HG02642 (cell line): ENCODE measurements around the gene GNG13.
"Not testable (repeated sequence)": the region's sequence is repeated elsewhere in the genome, so short reads cannot be mapped to it uniquely, and the experiment has no call there.

Experiments used
- ATAC-seq: cut with Tn5 transposase; IDR thresholded peaks from one replicate; pipeline ENCODE4 v1.9.1; 2021; ENCODE audit warnings: mild to moderate bottlenecking; ENCODE audit not compliant: unreplicated experiment, poor library complexity

GNG13 gene, protein sequence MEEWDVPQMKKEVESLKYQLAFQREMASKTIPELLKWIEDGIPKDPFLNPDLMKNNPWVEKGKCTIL

DNA sequence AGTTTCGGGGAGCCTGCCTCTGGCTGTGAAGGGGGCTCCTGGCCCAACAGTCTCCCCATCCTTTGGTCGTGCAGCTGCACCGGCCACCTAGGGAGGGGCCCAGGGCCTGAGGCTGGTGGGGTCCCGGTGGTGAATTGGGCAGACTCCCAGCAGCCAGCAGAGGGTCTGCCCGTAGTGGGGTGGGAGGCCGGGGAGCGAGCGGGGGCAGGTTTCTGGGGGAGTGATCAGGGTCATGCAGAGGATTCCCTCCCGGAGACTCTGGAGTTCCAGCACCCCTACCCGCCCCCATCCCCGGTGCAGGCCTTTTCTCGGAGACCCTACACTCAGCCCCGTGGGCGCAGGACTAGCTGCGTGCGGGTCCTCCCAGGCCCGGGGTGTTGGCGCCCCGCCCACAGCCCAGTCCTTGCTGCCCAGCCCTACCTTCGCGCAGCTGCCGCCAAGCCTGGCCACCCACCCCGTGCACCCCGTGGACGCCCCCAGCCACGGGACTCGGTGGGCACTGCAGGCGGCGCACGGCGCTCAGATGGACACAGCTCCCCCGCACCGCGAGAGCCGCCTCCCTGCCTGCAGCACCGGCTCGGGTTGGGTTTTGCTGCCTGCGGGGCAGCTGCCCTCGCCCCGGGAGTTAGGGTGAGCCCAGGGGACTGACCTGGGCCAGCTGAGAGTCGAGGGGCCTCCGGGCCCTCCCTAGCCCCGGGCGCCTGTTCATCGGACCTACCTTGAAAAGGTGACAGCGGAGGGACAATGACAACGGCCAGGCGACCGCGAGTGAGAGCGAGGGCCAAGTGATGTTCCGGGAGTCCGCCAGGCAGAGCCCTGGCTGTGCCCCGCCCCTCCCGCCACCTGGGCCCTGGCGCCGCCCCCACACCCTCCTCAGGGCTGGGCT, at the start of gene GNG13:
GNG13 (minus strand) TSS at position 787 of the 886 bp plus-strand sequence. CDS start 1,657 bp downstream, outside the sequence.
- no peak for ATAC-seq

DNA sequence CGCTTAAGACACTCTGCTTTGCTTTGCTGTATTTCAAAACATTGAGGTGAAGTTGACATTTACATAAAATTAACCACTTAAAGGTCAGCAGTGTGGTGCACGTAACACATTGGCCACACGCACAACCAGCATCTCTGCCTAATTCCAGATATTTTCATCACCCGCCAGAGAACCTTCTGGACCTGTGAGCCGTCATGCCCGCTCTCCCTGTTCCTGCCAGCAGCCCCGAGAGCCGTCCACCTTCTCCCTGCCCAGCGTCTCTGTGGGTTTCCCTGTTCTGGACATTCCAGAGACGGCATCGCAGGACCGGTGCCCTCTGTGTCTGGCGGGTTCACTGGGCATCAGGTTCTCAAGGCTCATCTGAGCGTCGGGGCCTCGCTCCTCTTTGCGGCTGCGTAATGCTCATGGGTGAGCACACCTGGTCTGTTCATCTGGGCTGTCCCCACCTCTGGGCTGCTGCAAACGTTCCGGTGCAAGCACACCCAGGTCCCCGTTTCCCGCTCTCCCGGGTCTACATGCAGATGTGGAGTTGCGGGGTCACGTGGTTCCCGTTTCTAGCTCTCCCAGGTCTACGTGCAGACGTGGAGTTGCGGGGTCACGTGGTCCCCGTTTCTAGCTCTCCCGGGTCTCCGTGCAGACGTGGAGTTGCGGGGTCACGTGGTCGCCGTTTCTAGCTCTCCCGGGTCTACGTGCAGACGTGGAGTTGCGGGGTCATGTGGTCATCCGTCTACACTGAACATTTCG, 48.1 kb upstream of the GNG13 start:
- no peak for ATAC-seq

DNA sequence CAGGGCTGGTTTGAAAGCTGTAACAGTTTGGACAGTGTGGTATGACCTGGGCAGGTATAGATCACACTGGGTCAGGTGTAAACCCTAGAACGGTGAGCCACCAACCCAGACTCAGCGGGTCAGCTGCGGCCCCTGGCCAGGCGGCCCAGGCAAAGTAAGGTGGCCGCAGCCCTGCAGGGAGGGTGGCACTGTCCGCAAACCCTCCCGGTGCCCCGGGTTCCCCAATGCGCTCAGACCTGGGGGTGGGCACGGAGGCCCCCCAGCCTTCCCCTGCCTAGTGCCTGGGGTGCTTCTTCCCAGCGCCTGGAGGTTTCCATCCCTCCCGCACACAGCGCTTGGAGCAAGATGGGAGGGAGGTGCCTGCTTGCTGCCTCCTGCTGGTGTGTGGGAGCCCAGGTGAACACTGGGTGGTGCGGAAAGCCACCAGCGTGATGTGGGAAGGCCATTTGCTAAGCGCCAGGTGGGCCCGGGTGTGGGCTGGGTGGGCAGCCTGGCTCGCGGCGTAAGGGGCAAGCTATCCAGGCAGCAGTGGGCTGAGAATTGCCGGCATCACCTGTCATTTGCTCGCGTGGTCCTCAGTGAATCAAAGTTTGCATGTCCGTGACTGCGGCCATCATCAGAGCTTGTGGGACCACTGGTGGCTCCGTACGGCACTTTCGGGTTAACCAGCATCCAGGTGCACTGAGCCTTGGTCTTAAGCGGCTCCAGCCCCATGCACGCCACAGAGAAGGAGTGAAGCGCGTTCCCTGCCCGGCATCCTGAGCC, 47.3 kb upstream of the GNG13 start:
- no peak for ATAC-seq

DNA sequence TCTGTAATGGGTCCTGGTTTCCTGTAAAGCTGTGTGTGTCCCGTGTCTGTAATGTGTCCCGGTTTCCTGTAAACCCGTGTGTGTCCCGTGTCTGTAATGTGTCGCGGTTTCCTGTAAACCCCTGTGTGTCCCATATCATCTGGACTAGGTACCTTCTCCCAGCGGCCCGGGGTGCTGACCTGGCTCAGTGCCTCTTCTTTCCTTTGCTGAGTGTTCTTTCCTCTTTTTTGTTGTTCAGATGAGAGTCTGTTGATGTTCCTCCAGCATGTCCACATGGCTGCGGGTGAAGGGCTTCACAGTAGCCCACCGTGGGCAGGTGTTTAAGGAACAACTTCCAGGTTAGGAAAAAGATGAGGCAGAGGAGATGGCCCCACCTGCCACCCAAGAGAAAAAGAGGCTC, 46.6 kb upstream of the GNG13 start:
- ATAC-seq, result no peak

DNA sequence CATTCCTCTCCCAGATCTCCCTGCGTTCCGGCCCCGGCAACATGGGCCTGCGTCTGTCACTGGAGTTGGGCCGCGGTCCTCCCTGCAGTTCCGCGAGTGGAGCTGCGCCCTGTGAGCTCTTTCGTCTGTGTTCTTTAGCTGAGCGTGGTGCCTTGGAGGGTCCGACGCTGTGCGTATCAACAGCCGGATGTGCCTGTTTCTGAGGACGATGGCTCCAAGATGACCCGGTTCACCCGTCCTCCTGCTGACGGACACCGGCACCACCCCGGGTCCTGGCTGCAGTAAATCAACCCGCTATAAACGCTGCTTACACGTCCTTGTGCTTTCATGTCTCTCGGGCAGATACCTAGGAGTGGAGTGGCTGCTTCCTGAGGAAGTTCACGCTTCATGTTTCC, 44.8 kb upstream of the GNG13 start:
- no peak for ATAC-seq

DNA sequence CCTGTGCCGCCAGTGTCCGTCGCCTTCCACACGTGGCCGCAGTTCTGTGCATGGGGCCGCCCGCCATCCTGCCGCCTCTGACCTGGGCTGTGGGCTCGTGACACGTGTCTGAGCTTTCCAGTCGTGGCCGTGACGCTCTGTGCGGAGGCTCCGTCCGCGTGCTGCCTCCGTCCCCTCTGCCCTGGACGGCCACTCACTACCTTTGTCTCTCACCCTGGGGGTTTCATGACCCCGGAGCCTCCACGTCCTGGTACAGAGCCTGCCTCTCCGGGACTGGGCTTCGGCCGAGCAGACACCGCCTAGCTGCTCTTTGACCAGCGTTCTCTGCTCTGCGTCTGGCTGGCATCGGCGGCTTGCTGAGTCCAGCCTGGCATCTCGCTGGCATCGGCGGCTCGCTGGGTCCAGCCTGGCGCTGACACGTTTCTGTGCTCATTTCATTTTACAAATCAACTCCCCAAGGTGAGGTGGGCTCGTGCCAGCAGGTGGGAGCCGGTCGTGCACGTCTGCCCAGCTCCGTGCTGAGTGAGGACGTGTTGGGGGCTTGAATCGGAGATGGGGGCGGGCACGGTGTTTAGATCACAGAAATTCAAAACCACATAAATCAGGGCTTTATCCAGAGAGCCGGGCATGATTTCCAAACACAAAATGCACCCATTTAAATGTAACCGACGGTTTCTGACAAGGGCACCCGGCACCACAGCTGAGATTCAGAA, 44.3 kb upstream of the GNG13 start:
- no peak for ATAC-seq

DNA sequence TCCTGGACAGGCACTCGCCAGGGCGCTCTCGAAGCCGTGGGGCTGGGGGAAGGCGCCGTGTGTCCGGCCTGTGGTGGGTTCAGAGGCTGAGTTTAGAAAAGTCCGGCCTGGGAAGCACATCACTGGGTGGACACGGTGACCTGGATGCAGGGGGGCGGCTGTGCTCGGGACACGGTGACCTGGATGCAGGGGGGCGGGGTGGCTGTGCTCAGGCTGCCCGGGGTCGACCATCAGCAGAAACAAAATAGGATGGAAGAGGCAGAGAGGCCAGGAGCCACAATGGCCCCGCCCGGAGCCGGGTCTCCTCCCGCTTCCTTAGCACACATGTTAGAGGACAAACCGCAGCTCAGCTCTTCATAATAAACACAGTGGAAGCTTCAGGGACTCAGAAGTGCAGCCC, 43.2 kb upstream of the GNG13 start:
- no peak for ATAC-seq

DNA sequence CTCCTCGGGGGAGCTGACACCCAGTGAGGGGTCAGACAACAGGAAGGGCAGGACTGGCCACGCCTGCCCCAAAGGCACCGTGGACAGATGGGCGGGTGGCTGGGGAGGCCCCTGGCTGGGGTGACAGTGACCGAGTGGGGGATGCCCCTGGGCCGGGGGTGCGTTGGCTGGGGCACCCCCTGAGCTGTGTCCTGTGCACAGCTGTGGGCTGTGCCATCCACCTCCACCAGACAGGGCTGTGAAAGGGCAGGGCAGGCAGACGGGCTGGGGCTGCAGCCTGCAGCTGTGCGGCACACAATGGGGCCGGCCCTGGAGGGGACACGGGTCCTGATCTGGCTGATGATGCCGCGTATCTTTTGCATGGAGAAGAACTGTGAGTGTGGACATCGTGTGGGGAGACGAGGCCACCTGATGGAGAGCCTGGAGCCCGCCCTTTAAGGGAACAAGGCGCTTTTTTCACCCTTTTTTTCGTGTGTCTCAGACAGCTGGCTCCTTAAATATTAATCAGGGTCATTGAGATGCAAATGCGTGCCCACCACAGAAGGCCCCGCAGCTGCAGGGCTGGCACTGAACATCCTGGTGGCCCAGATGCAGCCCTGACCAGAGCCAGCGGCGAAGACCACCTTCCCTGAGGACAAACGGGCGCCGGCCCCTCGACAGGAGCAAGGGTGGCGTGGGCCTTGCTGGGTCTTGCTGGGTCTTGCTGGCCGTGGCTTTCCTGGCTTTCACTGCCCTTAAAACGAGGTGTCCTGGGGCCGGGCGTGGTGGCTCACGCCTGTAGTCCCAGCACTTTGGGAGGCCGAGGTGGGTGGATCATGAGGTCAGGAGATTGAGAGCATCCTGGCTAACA, 42.4 kb upstream of the GNG13 start:
- ATAC-seq, result no peak

DNA sequence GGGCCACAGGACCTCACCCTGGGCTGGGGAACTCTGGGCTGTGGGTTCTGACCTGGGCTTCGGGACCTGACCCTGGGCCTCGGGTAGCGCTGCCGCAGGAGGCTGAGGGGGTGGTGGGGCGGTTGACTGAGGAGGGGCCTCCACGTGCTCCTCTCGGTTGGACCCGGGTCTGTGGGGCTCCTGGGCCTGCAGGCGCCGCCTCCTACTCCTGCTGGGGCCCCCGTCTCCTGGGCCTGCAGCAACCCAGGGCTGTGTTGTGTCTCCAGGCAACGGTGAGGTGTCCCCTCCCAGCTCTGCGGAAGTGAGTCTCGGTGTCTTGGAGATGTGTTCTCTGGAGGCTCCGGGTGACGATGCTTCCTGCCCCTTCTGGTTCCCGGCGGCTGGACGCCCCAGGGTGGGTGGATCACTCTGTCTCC, 41.5 kb upstream of the GNG13 start:
- no peak for ATAC-seq

DNA sequence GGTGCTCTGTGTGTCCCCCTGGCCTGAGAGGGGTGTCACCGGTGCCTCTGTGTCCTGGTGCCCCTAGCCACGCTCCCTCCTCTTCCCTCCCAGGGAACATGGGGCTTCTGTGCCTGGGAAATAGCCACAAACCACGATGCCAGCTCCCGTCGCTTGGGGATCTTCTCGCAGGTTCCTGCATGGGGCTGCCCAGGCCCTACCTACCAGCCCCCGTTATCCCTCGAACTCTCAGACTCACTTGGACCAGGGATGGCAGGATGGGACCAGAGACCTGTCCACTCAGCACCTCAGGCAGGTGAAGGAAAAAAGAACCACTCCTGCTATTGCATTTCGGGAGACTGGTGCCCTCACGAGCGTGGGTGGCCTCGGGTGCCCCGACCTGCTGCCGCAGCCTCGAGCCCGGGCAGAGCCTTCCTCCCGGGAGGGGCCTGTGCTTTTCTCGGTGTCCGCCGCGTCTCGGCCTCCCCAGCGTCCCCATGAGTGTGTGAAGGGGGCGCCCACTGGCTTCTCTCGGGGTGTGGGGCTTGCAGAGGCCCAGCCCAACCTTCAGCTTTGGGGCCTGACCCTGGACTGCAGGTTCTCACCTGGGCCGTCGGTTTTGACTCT, 41.0 kb upstream of the GNG13 start:
- ATAC-seq, result no peak

DNA sequence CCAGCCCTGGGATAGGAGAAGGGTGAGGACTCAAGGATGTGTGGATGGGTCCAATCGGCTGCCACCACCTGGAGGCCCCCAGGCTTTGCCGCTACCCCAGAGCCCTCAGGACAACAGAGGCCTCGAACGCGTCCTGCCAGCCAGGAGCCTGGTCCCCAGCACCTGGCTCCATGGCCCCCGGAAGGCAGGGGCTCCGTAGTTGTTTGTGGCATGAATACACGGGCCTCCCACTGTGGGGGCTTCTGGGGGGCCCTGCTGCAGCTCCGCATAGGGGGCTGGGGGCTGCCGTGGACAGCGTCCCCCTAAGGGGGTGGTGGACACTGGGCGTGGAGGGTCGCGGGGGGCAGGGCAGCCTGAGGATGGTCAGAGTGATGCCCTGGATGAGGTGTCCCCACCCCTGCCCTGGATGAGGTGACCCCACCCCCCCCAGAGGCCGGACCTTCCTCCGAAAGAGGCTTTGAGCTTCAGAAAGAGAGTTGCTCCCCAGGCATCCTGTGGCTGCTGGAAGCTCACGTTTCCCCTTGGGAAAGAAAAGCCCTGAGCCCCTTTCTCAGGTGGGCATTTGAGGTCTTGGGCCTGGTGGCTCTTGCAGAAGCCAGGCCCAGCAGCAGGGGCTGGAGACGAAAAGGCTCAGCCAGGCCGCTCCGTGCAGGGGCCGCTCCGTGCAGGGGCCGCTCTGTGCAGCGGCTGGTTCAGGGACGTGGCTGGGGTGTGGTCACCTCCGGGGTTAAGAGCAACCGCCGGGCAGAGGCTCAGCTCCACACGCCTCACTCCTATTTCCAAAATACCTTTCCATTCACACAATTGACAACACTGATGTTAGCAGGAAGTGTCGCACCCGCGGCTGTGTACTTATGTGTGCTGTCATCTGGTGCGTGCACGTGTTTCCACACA, 40.3 kb upstream of the GNG13 start:
- ATAC-seq, result no peak

DNA sequence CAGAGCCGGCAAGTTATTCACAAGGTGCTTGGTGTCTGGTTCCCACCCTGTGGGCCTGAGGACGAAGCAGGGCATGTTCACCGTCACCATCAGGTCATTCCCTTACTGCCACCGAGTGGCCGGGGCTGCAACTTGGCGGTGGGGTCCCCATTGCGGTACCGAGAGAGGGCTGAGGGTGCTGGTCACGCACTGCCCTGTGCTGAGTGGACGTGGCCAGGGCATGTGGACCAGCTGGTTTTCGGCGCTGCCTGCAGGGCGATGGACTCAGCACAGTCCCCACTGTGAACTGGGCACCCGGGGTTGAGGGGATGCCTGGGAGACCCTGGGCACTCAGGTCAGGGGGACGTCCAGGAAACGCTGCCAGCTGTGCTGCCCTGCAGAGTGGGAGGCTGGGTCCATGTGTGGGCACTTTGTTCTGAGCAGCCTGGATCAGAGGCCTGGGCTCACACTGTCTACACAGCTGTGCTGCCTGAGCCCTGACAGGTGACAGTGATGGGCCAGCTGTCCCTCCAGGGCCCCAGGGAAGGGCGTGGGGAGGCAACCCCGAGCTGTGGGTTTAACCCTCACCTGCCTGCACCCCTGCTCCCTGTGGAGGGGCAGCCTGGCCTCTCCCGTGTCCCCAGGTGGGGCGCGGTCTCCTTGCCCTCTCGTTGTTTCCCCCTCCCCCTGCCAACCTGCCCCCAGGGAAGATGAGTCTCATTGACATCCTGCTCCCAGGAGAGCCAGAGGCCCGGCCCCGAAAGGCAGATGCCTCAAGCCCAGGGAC, 39.3 kb upstream of the GNG13 start:
- ATAC-seq, result no peak

DNA sequence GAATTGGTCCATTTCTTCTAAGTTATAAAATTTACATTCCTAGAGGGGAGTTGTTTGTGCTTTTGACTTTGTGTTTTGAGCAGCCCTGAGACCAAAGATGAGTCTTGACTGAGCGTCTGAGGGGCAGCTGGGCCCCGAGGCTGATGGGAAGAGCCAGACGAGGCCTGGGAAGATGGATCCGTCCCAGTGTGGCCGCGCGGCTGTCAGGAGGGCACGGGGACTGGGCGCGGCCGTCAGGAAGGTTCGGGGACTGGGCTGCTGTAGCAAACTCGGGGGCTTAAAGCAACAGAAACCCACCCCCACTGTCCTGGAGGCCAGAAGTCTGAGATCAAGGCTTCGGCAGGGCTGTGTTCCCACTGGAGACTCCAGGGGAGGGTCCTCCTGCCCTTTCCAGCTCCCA, 38.2 kb upstream of the GNG13 start:
- no peak for ATAC-seq

DNA sequence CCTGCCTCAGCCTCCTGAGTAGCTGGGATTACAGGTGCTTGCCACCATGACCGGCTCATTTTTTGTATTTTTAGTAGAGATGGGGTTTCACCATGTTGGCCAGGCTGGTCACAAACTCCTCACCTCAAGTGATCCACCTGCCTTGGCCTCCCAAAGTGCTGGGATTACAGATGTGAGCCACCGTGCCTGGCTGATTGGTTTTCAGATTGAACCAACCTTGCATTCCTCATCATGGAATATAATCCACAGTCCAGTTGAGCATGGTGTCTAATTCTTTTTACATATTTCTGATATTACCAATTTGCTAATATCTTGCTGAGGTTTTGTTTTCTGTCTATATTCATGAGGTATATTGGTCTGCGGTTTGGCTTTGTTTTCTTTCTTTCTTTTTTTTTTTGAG, 36.3 kb upstream of the GNG13 start:
- not testable (repeated sequence) for ATAC-seq

DNA sequence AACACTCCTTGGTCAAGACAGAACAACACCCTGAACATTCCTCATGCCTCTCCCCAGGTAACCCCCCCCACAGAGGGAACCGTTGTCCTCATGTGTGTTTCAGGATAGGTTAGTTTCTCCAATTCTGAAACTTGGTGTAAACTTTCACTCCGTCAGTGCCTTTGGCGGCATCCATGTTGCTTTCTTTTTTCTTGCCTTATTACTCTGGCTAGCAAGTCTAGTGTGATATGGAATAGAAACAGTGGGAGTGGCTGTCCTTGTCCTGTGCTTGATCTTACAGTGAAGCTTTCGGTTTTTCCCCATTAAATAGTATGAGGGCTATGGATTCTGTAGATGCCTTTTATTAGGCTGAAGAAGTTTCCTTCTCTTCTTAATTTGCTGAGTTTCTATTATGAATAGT, 35.7 kb upstream of the GNG13 start:
- ATAC-seq, result no peak

DNA sequence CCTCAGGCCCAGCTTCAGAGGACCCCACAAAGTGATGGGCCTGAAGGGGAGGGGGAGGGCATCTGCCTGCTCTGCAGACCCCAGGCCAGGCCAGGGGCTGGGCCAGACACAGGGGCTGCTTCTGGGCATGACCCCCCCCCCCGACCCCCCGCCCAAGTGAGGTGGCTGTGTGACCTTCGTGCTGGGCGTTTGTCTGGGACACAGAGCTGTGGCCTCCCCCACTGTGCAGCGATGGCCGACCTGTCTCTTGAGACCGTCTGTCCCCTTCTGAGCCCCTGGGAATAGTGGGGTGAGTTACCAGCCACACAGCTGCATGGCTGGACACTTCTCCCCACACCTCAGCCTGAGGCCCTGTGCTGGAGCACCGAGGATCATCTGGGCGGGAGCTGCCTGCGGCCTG, 34.8 kb upstream of the GNG13 start:
- ATAC-seq, result no peak

DNA sequence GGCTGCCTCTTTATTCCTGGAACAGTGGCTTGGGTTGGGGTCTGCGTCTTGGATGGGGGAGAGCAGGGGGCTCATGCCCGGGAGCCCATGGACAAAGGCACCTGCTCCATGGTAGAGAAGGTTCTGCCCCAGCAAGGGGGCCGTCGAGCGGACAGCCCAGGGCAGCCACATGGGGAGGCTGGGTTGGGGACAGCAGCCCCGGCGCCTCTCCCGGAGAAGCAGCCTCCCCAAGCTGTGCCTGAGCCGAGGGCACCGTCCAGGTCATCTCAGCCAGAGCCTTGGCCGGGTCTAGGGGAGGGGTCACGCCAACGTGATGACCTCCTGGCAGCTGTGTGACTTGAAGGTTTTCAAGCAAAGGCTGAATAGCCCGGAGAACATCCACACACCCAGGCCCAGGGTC, 32.9 kb upstream of the GNG13 start:
- no peak for ATAC-seq
